ENCODE data around the gene NDEL1. TPM values are rescaled to one million over a fixed set of nuclear protein-coding genes. Genes with fewer than 3 reads are reported as not detected.

The NDEL1 gene
- total RNA-seq, 6 experiments from 2014 or later, result 22.2 to 34.9 (median 28.4) TPM

- intact Hi-C loops (cut with DNase I), result loop anchor here in 1 of 2 donors (10.0 kb wide), 2 partner anchors 61 to 269 kb away; partner anchors contain the start of gene CCDC42
- Histone ChIP-seq H3K4me3 (no peak overlapping the region), H3K9me3 (no peaks in the 10 kb centered on the region), H3K27me3 (no peaks in the 10 kb centered on the region), H3K4me1 (peaks cover 0 to 21% (median 7%) of the 10 kb centered on the region in 4 donors), H3K27ac (no peak overlapping the region), H3K36me3 (peaks cover 3 to 38% (median 15%) of the 10 kb centered on the region in 4 donors)
- TF ChIP-seq POLR2A (IDR thresholded peaks at IDR 0.05) (no peak), CTCF (IDR thresholded peaks at IDR 0.05) (no peak)
- DNase-seq (no peak), ATAC-seq (no peak)
- 88% methylated on average over 6 of the region's 16 CpGs for WGBS (ENCODE audit: insufficient coverage, low coverage, low lambda C conversion rate, missing lambda C conversion rate)
Measured at GRCh38 chr17:8475781-8476180, 40.1 kb downstream of the NDEL1 start.

- no peak overlapping the region for H3K4me3 ChIP-seq
- ATAC-seq, result no peak
- H3K36me3 ChIP-seq, result peaks cover 3 to 43% (median 16%) of the 10 kb centered on the region in 4 donors
- H3K4me1 ChIP-seq, result peaks cover 0 to 17% (median 6%) of the 10 kb centered on the region in 4 donors
- DNase-seq, result no peak
- TF ChIP-seq POLR2A (IDR thresholded peaks at IDR 0.05), result no peak
- no peak for TF ChIP-seq CTCF (IDR thresholded peaks at IDR 0.05)
- 92% methylated on average over 19 of the region's 22 CpGs for WGBS (ENCODE audit: insufficient coverage, low coverage, low lambda C conversion rate, missing lambda C conversion rate)
- H3K9me3 ChIP-seq, result no peaks in the 10 kb centered on the region
- peak overlapping the region in 1 of 3 donors; percentile 58 for H3K27ac ChIP-seq
- no peaks in the 10 kb centered on the region for H3K27me3 ChIP-seq
- intact Hi-C loops (cut with DNase I), result loop anchor here in 1 of 2 donors (10.0 kb wide), 2 partner anchors 62 to 268 kb away; partner anchors contain the start of gene CCDC42
Measured at GRCh38 chr17:8476741-8477140, 41.1 kb downstream of the NDEL1 start.

- peak overlapping the region in 2 of 3 donors; percentile 43 to 58 for H3K27ac ChIP-seq
- TF ChIP-seq POLR2A (IDR thresholded peaks at IDR 0.05) (no peak), CTCF (IDR thresholded peaks at IDR 0.05) (no peak)
- no peaks in the 10 kb centered on the region for H3K27me3 ChIP-seq
- 61% methylated on average over 5 of the region's 8 CpGs for WGBS (ENCODE audit: insufficient coverage, low coverage, low lambda C conversion rate, missing lambda C conversion rate)
- no peak for DNase-seq
- H3K9me3 ChIP-seq, result no peaks in the 10 kb centered on the region
- H3K4me1 ChIP-seq, result peaks cover 0 to 17% (median 6%) of the 10 kb centered on the region in 4 donors
- ATAC-seq, result no peak
- intact Hi-C loops (cut with DNase I), result loop anchor here in 1 of 2 donors (10.0 kb wide), 2 partner anchors 62 to 268 kb away; partner anchors contain the start of gene CCDC42
- H3K36me3 ChIP-seq, result peaks cover 3 to 45% (median 17%) of the 10 kb centered on the region in 4 donors
- no peak overlapping the region for H3K4me3 ChIP-seq
Measured at GRCh38 chr17:8477171-8477570, 41.5 kb downstream of the NDEL1 start.

- no peak overlapping the region for H3K4me3 ChIP-seq
- H3K4me1 ChIP-seq, result peaks cover 0 to 17% (median 6%) of the 10 kb centered on the region in 4 donors
- TF ChIP-seq POLR2A (IDR thresholded peaks at IDR 0.05), result no peak
- TF ChIP-seq CTCF (IDR thresholded peaks at IDR 0.05), result peak in 1 of 4 donors; percentile 12
- DNase-seq (peak; percentile 61 to 87 (median 86)), ATAC-seq (peak; percentile 89 to 94 (median 92))
- H3K9me3 ChIP-seq, result no peaks in the 10 kb centered on the region
- intact Hi-C loops (cut with DNase I), result loop anchor here in 1 of 2 donors (10.0 kb wide), 2 partner anchors 63 to 267 kb away; partner anchors contain the start of gene CCDC42
- H3K27ac ChIP-seq, result peak overlapping the region in 2 of 3 donors; percentile 43 to 58
- H3K27me3 ChIP-seq, result no peaks in the 10 kb centered on the region
- peaks cover 3 to 45% (median 17%) of the 10 kb centered on the region in 4 donors for H3K36me3 ChIP-seq
- 62% methylated on average over 13 of the region's 22 CpGs for WGBS (ENCODE audit: insufficient coverage, low coverage, low lambda C conversion rate, missing lambda C conversion rate)
Measured at GRCh38 chr17:8477715-8478441, 42.2 kb downstream of the NDEL1 start.

All from right lobe of liver (tissue), 6 donors.